K562 (cell line): ENCODE data around the gene SORCS1. TPM values are rescaled to one million over a fixed set of nuclear protein-coding genes. Genes with fewer than 3 reads are reported as not detected.

Experiments
- ARID4B ChIP-seq: sonication (generic); formaldehyde crosslinking; IDR thresholded peaks from 2 replicates; pipeline ENCODE4 v1.8.0; 2022; ENCODE audit warnings: mild to moderate bottlenecking, missing genetic modification reagents
- CBX2 ChIP-seq: fragments of 200-600 bp; sonication (generic); IDR thresholded peaks from one replicate; pipeline ENCODE4 v1.6.1; 2012; ENCODE audit warnings: mild to moderate bottlenecking, low read length, inconsistent platforms; ENCODE audit not compliant: insufficient read depth, poor library complexity, severe bottlenecking
- CBX8 ChIP-seq: fragments of 200-600 bp; sonication (generic); IDR thresholded peaks from 2 replicates; pipeline ENCODE4 v1.6.1; 2012; ENCODE audit warnings: borderline replicate concordance, mixed run types, low read depth, mild to moderate bottlenecking, moderate library complexity, mixed read lengths, low read length, control low read depth, inconsistent platforms; ENCODE audit not compliant: poor library complexity, severe bottlenecking; ENCODE audit errors: extremely low read depth
- CCNT2 ChIP-seq: IDR thresholded peaks from 2 replicates; pipeline ENCODE4 v1.6.1; 2011; ENCODE audit warnings: borderline replicate concordance, low read depth, mild to moderate bottlenecking, moderate library complexity, mixed read lengths, low read length; ENCODE audit not compliant: insufficient read length; ENCODE audit errors: extremely low read depth
- CEBPZ ChIP-seq: fragments of 150-350 bp; IDR thresholded peaks from 2 replicates; pipeline ENCODE4 v1.6.1; 2014; ENCODE audit warnings: low read depth, mild to moderate bottlenecking, low read length, borderline replicate concordance
- UBTF ChIP-seq, 2 experiments: IDR thresholded peaks; 2 replicates each; pipeline ENCODE4 v1.6.1; 2012; ENCODE audit warnings: improper control_type of control experiment in 2 of 2, low read depth in 2 of 2, low read length in 2 of 2, borderline replicate concordance in 1 of 2
- ZFP30 ChIP-seq: fragments of 250-450 bp; sonication (Bioruptor Pico); IDR thresholded peaks from 2 replicates; pipeline ENCODE4 v1.8.0; 2022; ENCODE audit warnings: moderate library complexity, mild to moderate bottlenecking, inconsistent platforms, borderline replicate concordance
- polyA plus RNA-seq, 8 experiments: library from polyadenylated mRNA; depleted of rRNA in 4 of 8; stranded (reverse) in 5 of 8; unstranded in 3 of 8; fragments of >200 nt; fragmentation: Nextera tagmentation in 2 of 8; fragmentation: Illumina TruSeq in 1 of 8; extraction: Ambion mirVana in 2 of 8; extraction: Trizol in 1 of 8; gene quantifications; 2 replicates each; pipeline versions ENCODE4 v1.2.1 to v1.2.3, GENCODE V29; 2011 to 2014; ENCODE audit warnings: inconsistent platforms in 1 of 8, missing spikeins in 1 of 8
- total RNA-seq, 7 experiments: library from RNA; depleted of rRNA in 6 of 7; stranded (reverse); fragments of >200 nt in 6 of 7; fragmentation: Illumina TruSeq in 2 of 7; extraction: Trizol in 2 of 7; gene quantifications; 2 replicates each; pipeline versions ENCODE4 v1.2.1 to v1.2.3, GENCODE V29; 2011 to 2021; ENCODE audit warnings: low replicate concordance in 1 of 7

Gene SORCS1
- total and polyA plus RNA-seq, 9 of the 15 experiments (the other 6 are each of a cell fraction or from before 2014, with no cell fraction given) = 1.5 to 3.9 (median 2.7) TPM

DNA sequence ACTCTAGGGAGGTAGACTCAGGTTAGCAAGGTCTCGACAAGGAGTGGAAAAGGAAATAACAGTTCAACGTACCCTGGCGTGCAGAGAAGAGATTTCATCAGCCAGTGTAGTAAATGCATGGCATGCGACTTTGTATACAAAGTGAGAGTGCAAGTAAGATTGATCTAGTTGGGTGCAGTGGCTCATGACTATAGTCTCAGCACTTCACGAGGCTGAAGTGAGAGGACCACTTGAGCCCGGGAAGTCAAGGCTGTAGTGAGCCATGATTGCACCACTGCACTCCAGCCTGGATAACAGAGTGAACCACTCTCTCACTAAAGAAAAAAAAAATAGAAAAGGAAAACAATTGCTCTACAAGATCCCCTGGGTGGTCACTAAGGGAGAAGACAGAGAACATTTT is 528.6 kb downstream of the SORCS1 start (continued):
- TF ChIP-seq CEBPZ = no peak
- TF ChIP-seq UBTF (IDR thresholded peaks at IDR 0.05; ENCODE audit: borderline replicate concordance in 1 of 2, low read depth in 2 of 2, low read length in 2 of 2) = no peak
- no peak for TF ChIP-seq CBX2
- no peak for TF ChIP-seq CCNT2
- no peak for TF ChIP-seq CBX8
- TF ChIP-seq ZFP30 (CRISPR knock-in tag) = no peak
- no peak for TF ChIP-seq ARID4B
- TF ChIP-seq, all 486 proteins: peak for 0
